Thymus (tissue), 11 donors: ENCODE results near the gene KPNB1. TPM values are rescaled to one million over a fixed set of nuclear protein-coding genes. Genes with fewer than 3 reads are reported as not detected.

Experiments
- DNase-seq, 9 donors: peaks; one replicate each; pipeline ENCODE4 v3.0.0-alpha.2; 2013; ENCODE audit warnings: low spot score in 9 of 9, low read depth in 6 of 9, missing footprints in 1 of 9
- H3K27ac ChIP-seq, 2 donors: one replicate each; pipeline ENCODE4 v1.5.1; 2013; ENCODE audit warnings: control low read depth in 1 of 2, low read depth in 1 of 2, low read length in 1 of 2, mild to moderate bottlenecking in 1 of 2, moderate library complexity in 1 of 2
- H3K27me3 ChIP-seq, 2 donors: one replicate each; pipeline ENCODE4 v1.5.1; 2013; ENCODE audit warnings: low read length in 1 of 2; ENCODE audit not compliant: control insufficient read depth in 2 of 2, insufficient read depth in 1 of 2
- H3K36me3 ChIP-seq, 2 donors: one replicate each; pipeline ENCODE4 v1.5.1; 2013; ENCODE audit warnings: low read length in 1 of 2, mild to moderate bottlenecking in 1 of 2, moderate library complexity in 1 of 2; ENCODE audit not compliant: control insufficient read depth in 2 of 2, insufficient read depth in 2 of 2
- H3K4me1 ChIP-seq, 2 donors: one replicate each; pipeline ENCODE4 v1.5.1; 2013; ENCODE audit warnings: low read length in 2 of 2; ENCODE audit not compliant: control insufficient read depth in 2 of 2, insufficient read depth in 2 of 2
- H3K4me3 ChIP-seq, 2 donors: one replicate each; pipeline ENCODE4 v1.5.1; 2013; ENCODE audit warnings: low read length in 2 of 2, control low read depth in 1 of 2, mild to moderate bottlenecking in 1 of 2
- H3K9me3 ChIP-seq, 2 donors: one replicate each; pipeline ENCODE4 v1.5.1; 2013; ENCODE audit warnings: low read length in 1 of 2, mild to moderate bottlenecking in 1 of 2; ENCODE audit not compliant: control insufficient read depth in 2 of 2, insufficient read depth in 1 of 2
- WGBS: extraction: QIAGEN DNeasy Blood & Tissue Kit; methylation state at CpG from one replicate; pipeline ENCODE4 v1.1.7; 2013; 5-methylcytosine and 5-hydroxymethylcytosine counted together
- polyA plus RNA-seq: library from polyadenylated mRNA; stranded (reverse); fragments of 200-250 nt; gene quantifications from one replicate; pipeline ENCODE4 v1.2.3, GENCODE V29; 2013
- total RNA-seq: library from RNA; stranded (reverse); fragments of 120-200 nt; gene quantifications from one replicate; pipeline ENCODE4 v1.2.4, GENCODE V29; 2013
- donor health status: healthy.

Gene KPNB1
- total and polyA plus RNA-seq, 2 donors = 91.3 to 121 TPM

DNA sequence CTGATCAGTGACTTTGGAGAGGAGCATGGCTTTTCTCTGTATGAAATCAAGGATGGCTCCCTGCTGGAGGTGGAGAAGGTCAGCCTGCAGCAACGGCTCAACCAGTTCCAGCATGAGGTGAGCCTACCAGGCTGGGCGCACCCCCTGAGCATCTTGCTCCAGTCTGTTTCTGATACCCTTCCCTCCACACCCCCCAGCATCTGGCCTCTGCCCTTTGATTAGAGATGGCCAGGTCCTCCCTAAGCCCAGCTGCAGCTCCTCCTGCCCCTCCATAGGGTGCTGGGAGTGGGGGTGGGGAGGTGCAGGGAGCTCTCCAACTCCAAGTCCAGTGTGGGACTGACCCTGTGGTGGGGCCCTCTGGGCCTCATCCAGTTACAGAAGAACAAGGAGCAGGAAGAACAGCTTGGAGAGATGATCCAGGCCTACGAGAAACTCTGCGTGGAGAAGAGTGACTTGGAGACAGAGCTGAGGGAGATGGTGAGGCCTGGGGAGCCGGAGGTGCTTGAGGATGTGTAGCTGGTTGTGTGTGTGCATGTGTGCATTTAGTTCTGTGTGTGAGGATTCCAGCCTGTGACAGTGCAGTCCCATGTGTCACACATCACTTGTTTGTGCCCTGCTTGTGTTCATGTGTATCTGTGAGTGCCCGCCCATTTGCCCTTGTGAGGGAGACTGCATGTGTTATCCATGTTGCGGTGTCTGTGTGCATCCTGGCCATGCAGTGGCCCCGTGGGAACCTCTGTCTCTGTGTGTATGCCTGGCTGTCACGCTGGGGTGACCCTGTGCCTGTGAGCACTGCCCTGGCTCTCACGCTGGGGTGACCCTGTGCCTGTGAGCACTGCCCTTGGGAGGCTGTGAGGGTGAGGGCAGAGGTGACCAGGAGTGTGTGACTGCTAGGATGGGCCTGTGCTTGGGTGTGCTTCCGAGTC, 47.3 kb downstream of the KPNB1 start:
- 98% methylated on average over 11 of the region's 11 CpGs for WGBS
- H3K4me1 ChIP-seq = peaks cover 19 to 40% of the 10 kb centered on the region in 2 donors
- peaks cover 0 to 4% of the 10 kb centered on the region in 2 donors for H3K36me3 ChIP-seq
- H3K27me3 ChIP-seq = peaks cover 21 to 50% of the 10 kb centered on the region in 2 donors
- no peak overlapping the region for H3K27ac ChIP-seq
- no peak overlapping the region for H3K4me3 ChIP-seq
- peaks cover 0 to 6% of the 10 kb centered on the region in 2 donors for H3K9me3 ChIP-seq
- no peak for DNase-seq

DNA sequence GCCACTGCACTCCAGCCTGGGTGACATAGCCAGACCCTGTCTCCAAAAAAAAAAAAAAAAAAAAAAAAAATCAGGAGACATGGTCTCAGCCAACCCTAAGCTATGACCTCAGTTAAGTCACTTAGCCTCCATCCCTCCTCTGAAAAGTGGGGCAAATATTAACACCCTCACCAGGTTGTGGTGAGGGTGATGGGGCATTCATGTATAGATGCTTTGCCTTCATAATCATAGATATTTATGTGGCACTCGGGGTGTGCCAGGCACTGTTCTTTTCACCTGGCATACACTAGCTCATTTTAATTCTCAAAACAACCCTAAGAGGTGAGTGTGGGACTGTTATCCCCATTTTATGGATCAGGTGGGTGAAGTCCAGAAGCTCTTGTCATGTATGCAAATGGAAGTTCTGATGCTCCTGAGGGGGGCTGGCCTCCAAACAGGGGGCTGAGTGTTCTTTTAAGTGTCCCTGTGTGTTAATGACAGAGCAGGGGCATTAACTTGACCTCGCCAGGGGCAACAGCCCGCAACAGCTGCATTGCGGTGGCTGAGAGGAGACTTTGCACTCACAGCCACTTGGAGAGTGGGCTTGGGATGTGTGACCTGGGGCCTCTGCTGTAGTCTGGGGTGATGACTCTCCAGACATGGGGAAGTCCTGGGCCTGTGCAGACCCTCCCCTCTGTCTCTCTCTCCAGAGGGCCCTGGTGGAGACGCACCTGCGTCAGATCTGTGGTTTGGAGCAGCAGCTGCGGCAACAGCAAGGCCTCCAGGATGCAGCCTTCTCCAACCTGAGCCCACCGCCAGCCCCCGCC, 48.4 kb downstream of the KPNB1 start:
- Histone ChIP-seq H3K9me3 (peaks cover 0 to 6% of the 10 kb centered on the region in 2 donors), H3K4me1 (peaks cover 20 to 42% of the 10 kb centered on the region in 2 donors), H3K27ac (no peak overlapping the region), H3K36me3 (peaks cover 0 to 4% of the 10 kb centered on the region in 2 donors), H3K4me3 (no peak overlapping the region), H3K27me3 (peaks cover 18 to 39% of the 10 kb centered on the region in 2 donors)
- no peak for DNase-seq
- WGBS = 45% methylated on average over 9 of the region's 9 CpGs

DNA sequence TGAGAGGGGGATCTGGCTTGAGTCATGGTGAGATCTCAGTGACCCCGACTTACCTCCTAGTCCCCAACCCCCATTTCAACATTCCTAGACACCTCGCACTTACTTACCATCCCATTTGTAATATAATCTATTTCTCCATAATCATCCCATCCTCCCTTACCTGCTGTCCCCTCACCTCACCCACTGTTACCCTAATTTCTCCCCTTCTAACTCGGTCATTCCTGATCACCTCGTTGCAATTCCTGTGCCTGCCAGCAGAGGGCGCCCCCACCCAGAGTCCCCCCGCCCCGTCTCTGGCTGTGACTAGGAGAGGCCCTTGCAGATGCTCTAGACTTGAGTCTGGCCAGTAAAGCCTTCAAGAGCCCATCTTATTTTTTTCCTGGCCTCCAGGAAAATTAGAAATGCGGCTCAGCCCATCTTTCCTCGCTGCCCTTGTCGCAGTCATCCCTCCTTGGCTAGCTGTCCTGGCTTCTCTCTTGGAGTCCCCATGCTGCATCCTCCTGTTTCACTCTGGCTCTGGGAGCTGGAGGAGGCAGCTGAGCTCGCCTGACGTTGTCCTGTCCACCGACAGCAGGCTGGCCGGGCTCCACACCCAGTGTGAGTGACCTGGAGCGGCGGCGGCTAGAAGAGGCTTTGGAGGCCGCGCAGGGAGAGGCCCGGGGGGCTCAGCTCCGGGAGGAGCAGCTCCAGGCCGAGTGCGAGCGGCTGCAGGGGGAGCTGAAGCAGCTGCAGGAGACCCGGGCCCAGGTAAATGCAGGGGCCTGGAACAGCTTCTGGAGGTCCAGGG, 49.2 kb downstream of the KPNB1 start:
- H3K4me3 ChIP-seq = no peak overlapping the region
- H3K4me1 ChIP-seq = peaks cover 17 to 45% of the 10 kb centered on the region in 2 donors
- H3K27me3 ChIP-seq = peaks cover 18 to 39% of the 10 kb centered on the region in 2 donors
- peaks cover 0 to 6% of the 10 kb centered on the region in 2 donors for H3K9me3 ChIP-seq
- peak in 2 of 9 donors; percentile 67 to 68 for DNase-seq
- no peak overlapping the region for H3K27ac ChIP-seq
- H3K36me3 ChIP-seq = peaks cover 0 to 4% of the 10 kb centered on the region in 2 donors
- WGBS = 76% methylated on average over 25 of the region's 25 CpGs

DNA sequence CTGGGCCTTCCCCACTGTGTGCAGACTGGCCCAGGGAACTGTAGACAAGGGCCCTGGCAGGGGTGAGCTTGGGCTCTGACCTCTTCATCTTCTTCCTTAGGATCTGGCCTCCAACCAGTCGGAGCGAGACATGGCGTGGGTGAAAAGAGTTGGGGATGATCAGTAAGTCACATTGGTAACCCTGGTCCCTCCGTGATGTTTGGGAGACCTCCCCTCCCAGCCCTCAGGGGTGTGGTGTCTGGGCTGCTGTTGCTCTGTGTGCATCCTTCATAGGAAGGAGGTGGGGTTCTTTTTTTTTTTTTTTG, 49.8 kb downstream of the KPNB1 start:
- no peak overlapping the region for H3K4me3 ChIP-seq
- WGBS = 95% methylated on average over 4 of the region's 4 CpGs
- H3K27ac ChIP-seq = no peak overlapping the region
- H3K4me1 ChIP-seq = peaks cover 17 to 51% of the 10 kb centered on the region in 2 donors
- DNase-seq = no peak
- H3K9me3 ChIP-seq = peaks cover 0 to 6% of the 10 kb centered on the region in 2 donors
- peaks cover 0 to 4% of the 10 kb centered on the region in 2 donors for H3K36me3 ChIP-seq
- peaks cover 15 to 39% of the 10 kb centered on the region in 2 donors for H3K27me3 ChIP-seq

DNA sequence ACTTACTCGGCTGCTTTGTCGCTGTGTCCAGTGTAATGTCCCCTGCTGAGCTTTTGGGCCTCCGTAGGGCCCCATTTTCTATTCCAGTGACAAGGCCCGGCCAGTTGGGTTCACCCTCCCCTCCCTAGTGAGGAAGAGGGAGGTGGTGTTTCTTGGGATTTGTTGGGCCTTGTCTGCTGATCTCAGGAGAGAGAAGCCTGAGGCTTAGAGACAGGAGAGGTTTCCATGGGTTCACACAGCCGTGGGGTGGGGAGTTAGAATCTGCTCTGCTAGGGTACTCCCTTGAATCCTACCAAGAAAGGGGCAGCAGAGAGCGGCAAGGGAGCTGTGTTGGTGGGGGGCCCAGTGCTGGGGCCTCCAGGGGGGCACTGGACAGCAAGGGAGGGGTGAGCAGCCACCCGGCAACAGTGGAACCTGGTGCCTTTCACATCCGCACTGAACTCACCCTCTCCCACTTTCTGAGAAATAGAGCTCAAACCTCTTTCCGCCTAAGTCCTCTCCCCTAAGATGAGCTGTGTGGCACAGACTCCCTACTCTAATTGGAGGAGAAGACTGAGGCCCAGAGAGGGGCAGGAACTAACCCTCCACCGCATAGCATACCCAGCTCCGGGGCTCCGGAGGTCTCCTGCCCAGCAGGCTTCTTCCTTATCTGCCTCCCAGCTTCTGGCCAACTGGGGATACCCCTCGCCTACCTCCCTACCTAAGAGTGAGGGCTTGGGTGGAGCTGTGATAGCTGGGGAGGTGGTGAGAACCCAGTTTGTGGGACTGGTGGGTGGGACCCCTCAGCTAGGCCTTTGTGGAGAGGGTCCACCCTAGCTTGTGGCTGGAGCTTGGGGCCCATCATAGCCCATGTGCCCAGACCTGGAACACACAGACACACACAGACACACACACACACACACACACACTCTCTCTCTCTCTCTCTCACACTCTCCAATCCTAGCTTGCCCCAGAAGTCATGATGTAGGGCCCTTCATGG, 51.0 kb downstream of the KPNB1 start:
- Histone ChIP-seq H3K9me3 (peaks cover 0 to 3% of the 10 kb centered on the region in 2 donors), H3K4me1 (peaks cover 19 to 52% of the 10 kb centered on the region in 2 donors), H3K27me3 (peaks cover 6 to 26% of the 10 kb centered on the region in 2 donors), H3K27ac (no peak overlapping the region), H3K36me3 (no peaks in the 10 kb centered on the region), H3K4me3 (no peak overlapping the region)
- no peak for DNase-seq
- 92% methylated on average over 13 of the region's 13 CpGs for WGBS

DNA sequence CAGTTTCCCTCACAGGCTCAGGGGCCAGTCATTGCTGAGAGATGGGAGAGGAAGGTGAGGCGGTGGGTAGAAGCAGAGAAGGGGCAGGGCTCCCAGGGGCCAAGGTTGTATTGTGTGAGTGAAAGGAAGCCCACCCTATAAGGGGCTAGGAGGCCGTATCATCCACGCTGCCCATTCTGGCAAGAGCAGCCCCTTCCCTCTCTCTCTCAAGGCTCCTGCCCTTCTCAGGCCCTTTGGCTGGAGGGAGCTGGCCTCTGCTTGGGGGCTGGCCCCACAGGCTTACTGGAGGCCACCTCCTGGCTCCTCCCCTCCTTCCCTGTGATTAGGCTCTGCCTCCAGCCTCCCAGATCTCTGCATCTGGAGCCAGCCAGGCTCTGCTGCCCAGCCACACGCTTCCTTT, 51.9 kb downstream of the KPNB1 start:
- no peak overlapping the region for H3K4me3 ChIP-seq
- WGBS = 98% methylated on average over 4 of the region's 4 CpGs
- peaks cover 0 to 18% of the 10 kb centered on the region in 2 donors for H3K27me3 ChIP-seq
- H3K9me3 ChIP-seq = no peaks in the 10 kb centered on the region
- no peaks in the 10 kb centered on the region for H3K36me3 ChIP-seq
- DNase-seq = no peak
- H3K4me1 ChIP-seq = peaks cover 24 to 60% of the 10 kb centered on the region in 2 donors
- H3K27ac ChIP-seq = no peak overlapping the region

- Histone ChIP-seq H3K27me3 (peaks cover 0 to 14% of the 10 kb centered on the region in 2 donors), H3K4me3 (no peak overlapping the region), H3K27ac (no peak overlapping the region), H3K9me3 (no peaks in the 10 kb centered on the region), H3K4me1 (peaks cover 24 to 69% of the 10 kb centered on the region in 2 donors), H3K36me3 (no peaks in the 10 kb centered on the region)
- WGBS = 85% methylated on average over 12 of the region's 12 CpGs
- DNase-seq = no peak
Measured at GRCh38 chr17:47702391-47702995, 52.8 kb downstream of the KPNB1 start.
